SK-N-SH (cell line): ENCODE data around the gene PFKFB2. TPM values are rescaled to one million over a fixed set of nuclear protein-coding genes. Genes with fewer than 3 reads are reported as not detected.

Experiments
- CTCF ChIA-PET: fragments of 300-600, 350-600 bp; formaldehyde crosslinking; extraction: SDS; loops from one replicate; lab custom pipeline; 2021; lab: Yijun Ruan, JAX
- POLR2A ChIA-PET: fragments of 350-600 bp; sonication (Branson Sonifier 250); formaldehyde crosslinking; extraction: SDS; loops from one replicate; lab custom pipeline; 2020; ENCODE audit warnings: antibody characterized with exemption, inconsistent platforms; lab: Yijun Ruan, JAX
- DNase-seq: peaks from one replicate; pipeline ENCODE4 v3.0.0; 2012
- H2AFZ ChIP-seq: fragments of 200-600 bp; sonication (generic); 2 replicates; pipeline ENCODE4 v1.8.1; 2016; ENCODE audit warnings: antibody characterized with exemption, mild to moderate bottlenecking, low read depth
- H3F3A ChIP-seq: fragments of 200-600 bp; sonication (generic); replicated peaks from 2 replicates; pipeline ENCODE3; 2016; ENCODE audit warnings: antibody characterized with exemption, mild to moderate bottlenecking; ENCODE audit not compliant: insufficient read depth
- H3K27ac ChIP-seq, 2 experiments: fragments of 200-500 bp in 1 of 2; fragments of 200-600 bp in 1 of 2; sonication (Bioruptor generic) in 1 of 2; sonication (generic), shearing (Covaris generic) in 1 of 2; 2 replicates each; pipeline versions ENCODE4 v1.5.1 to v1.6.1; 2014 to 2016; ENCODE audit warnings: low read depth in 2 of 2, inconsistent platforms in 1 of 2, low read length in 1 of 2, mild to moderate bottlenecking in 1 of 2, mixed read lengths in 1 of 2
- H3K27me3 ChIP-seq: fragments of 200-600 bp; sonication (generic), shearing (Covaris generic); 2 replicates; pipeline ENCODE4 v1.6.1; 2016; ENCODE audit warnings: mixed run types; ENCODE audit not compliant: insufficient read depth
- H3K36me3 ChIP-seq, 2 experiments: fragments of 200-500 bp in 1 of 2; fragments of 200-600 bp in 1 of 2; sonication (Bioruptor generic) in 1 of 2; sonication (generic) in 1 of 2; replicated peaks in 1 of 2; 2 replicates each; pipeline versions ENCODE3 to v1.5.1; 2014 to 2016; ENCODE audit warnings: low read length in 1 of 2, mild to moderate bottlenecking in 1 of 2; ENCODE audit not compliant: insufficient read depth in 2 of 2, control insufficient read depth in 1 of 2
- H3K4me1 ChIP-seq, 2 experiments: fragments of 200-500 bp in 1 of 2; fragments of 200-600 bp in 1 of 2; sonication (Bioruptor generic) in 1 of 2; sonication (generic), shearing (Covaris generic) in 1 of 2; 2 replicates each; pipeline versions ENCODE4 v1.5.1 to v1.6.1; 2014 to 2016; ENCODE audit warnings: low read depth in 1 of 2, low read length in 1 of 2, mixed run types in 1 of 2; ENCODE audit not compliant: insufficient read depth in 2 of 2, control insufficient read depth in 1 of 2
- H3K4me2 ChIP-seq: fragments of 200-600 bp; sonication (generic), shearing (Covaris generic); 2 replicates; pipeline ENCODE4 v1.6.1; 2017; ENCODE audit warnings: mixed run types
- H3K4me3 ChIP-seq, 2 experiments: fragments of 200-500 bp in 1 of 2; fragments of 200-600 bp in 1 of 2; sonication (Bioruptor generic) in 1 of 2; sonication (generic), shearing (Covaris generic) in 1 of 2; 2 replicates each; pipeline versions ENCODE4 v1.5.1 to v1.8.1; 2014 to 2016; ENCODE audit warnings: low read depth in 2 of 2, inconsistent platforms in 1 of 2, low read length in 1 of 2, mild to moderate bottlenecking in 1 of 2, mixed read lengths in 1 of 2, moderate library complexity in 1 of 2
- H3K79me2 ChIP-seq: fragments of 200-600 bp; sonication (generic); 2 replicates; pipeline ENCODE4 v1.8.1; 2017; ENCODE audit warnings: mild to moderate bottlenecking; ENCODE audit not compliant: insufficient read depth
- H3K9ac ChIP-seq: fragments of 200-600 bp; sonication (generic); 2 replicates; pipeline ENCODE4 v1.6.1; 2017; ENCODE audit warnings: mixed run types
- H3K9me2 ChIP-seq: fragments of 200-600 bp; sonication (generic); 2 replicates; pipeline ENCODE4 v1.6.1; 2017; ENCODE audit warnings: mixed run types
- H3K9me3 ChIP-seq: fragments of 200-600 bp; sonication (generic); 2 replicates; pipeline ENCODE4 v1.6.1; 2017; ENCODE audit warnings: mixed run types, mild to moderate bottlenecking, moderate library complexity
- H4K20me1 ChIP-seq: fragments of 200-600 bp; sonication (generic); 2 replicates; pipeline ENCODE4 v1.6.1; 2017; ENCODE audit warnings: mild to moderate bottlenecking, mixed run types; ENCODE audit not compliant: insufficient read depth
- CHD2 ChIP-seq: fragments of 150-350 bp; IDR thresholded peaks from 2 replicates; pipeline ENCODE4 v1.6.1; 2018; ENCODE audit warnings: low read length; ENCODE audit not compliant: partially characterized antibody
- CTCF ChIP-seq: fragments of 200-600 bp; sonication (generic); IDR thresholded peaks from 2 replicates; pipeline ENCODE4 v1.6.1; 2017; ENCODE audit warnings: antibody characterized with exemption, mild to moderate bottlenecking, moderate library complexity
- ELF1 ChIP-seq: IDR thresholded peaks from 2 replicates; pipeline ENCODE4 v1.4.0; 2012
- EP300 ChIP-seq, 2 experiments: IDR thresholded peaks; 2 replicates each; pipeline versions ENCODE4 v1.4.0 to v1.6.1; 2012; ENCODE audit warnings: borderline replicate concordance in 1 of 2, low read depth in 1 of 2, low read length in 1 of 2
- JUND ChIP-seq: IDR thresholded peaks from 2 replicates; pipeline ENCODE4 v1.4.0; 2012
- MAX ChIP-seq: IDR thresholded peaks from 2 replicates; pipeline ENCODE4 v1.4.0; 2012; ENCODE audit warnings: low read depth
- MEF2A ChIP-seq: IDR thresholded peaks from 2 replicates; pipeline ENCODE4 v1.4.0; 2012; ENCODE audit warnings: low read depth, borderline replicate concordance
- MXI1 ChIP-seq: IDR thresholded peaks from 2 replicates; pipeline ENCODE4 v1.6.1; 2012; ENCODE audit warnings: mild to moderate bottlenecking, low read depth, low read length, improper control_type of control experiment
- NFIC ChIP-seq: IDR thresholded peaks from 2 replicates; pipeline ENCODE4 v1.4.0; 2012; ENCODE audit warnings: borderline replicate concordance
- NRF1 ChIP-seq: IDR thresholded peaks from 2 replicates; pipeline ENCODE4 v1.6.1; 2012; ENCODE audit warnings: low read depth, mild to moderate bottlenecking, low read length
- POLR2AphosphoS5 ChIP-seq: IDR thresholded peaks from 2 replicates; pipeline ENCODE4 v1.6.1; 2012; ENCODE audit warnings: low read depth, low read length
- RAD21 ChIP-seq: IDR thresholded peaks from 2 replicates; pipeline ENCODE4 v1.6.1; 2012; ENCODE audit warnings: mild to moderate bottlenecking, low read length
- RCOR1 ChIP-seq: fragments of 150-350 bp; IDR thresholded peaks from 2 replicates; pipeline ENCODE4 v1.6.1; 2017; ENCODE audit warnings: antibody characterized with exemption, low read length
- REST ChIP-seq: IDR thresholded peaks from 2 replicates; pipeline ENCODE4 v1.6.1; 2012; ENCODE audit warnings: mild to moderate bottlenecking, low read depth, low read length, moderate library complexity
- TAF1 ChIP-seq: IDR thresholded peaks from 2 replicates; pipeline ENCODE4 v1.6.1; 2012; ENCODE audit warnings: low read depth, mild to moderate bottlenecking, low read length, moderate library complexity, borderline replicate concordance
- TEAD4 ChIP-seq: IDR thresholded peaks from 2 replicates; pipeline ENCODE4 v1.4.0; 2012; ENCODE audit warnings: mild to moderate bottlenecking, borderline replicate concordance; ENCODE audit not compliant: insufficient read depth
- WGBS: methylation state at CpG from one replicate; pipeline ENCODE4 v1.1.6; 2017; ENCODE audit warnings: low lambda C conversion rate; 5-methylcytosine and 5-hydroxymethylcytosine counted together
- polyA plus RNA-seq, 3 experiments: library from polyadenylated mRNA; depleted of rRNA; stranded (reverse); fragments of >200 nt; gene quantifications; 2 replicates each; pipeline ENCODE4 v1.2.3, GENCODE V29; 2012
- TF ChIP-seq, protein P1 (sequence below): fragments of 150-350 bp; IDR thresholded peaks from 2 replicates; pipeline ENCODE4 v1.6.1; 2017; ENCODE audit warnings: antibody characterized with exemption, low read length, low read depth, borderline replicate concordance
- TF ChIP-seq, protein P2 (sequence below): IDR thresholded peaks from 2 replicates; pipeline ENCODE4 v1.4.0; 2012; ENCODE audit warnings: low read depth, borderline replicate concordance
- TF ChIP-seq, protein P3 (sequence below): IDR thresholded peaks from 2 replicates; pipeline ENCODE4; 2012

PFKFB2 gene
- polyA plus RNA-seq, 1 of the 3 experiments (the other 2 are of a cell fraction), result 1.8 TPM

DNA sequence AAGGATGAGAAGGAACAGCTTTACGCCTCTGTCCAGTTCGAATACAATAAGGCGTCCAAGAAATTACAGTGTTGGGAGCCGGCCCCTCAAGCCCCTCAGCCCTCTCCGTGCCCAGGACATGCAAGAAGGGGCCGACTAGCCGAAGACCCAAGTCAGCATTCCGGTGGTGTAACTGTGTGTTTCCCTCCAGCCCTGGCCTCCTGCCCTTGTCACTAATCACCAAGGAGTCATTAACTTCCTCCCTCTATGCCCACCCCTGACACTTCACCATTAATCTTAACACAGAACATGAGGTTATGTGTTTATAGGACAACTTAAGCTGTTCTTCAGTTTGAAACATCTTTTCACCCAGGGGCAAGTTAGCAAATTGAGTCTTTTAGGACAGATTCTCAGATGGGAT is 19.2 kb downstream of the PFKFB2 start:
- DNase-seq, result no peak
- Histone ChIP-seq H3K9me2 (no peaks in the 10 kb centered on the region), H3K36me3 (peaks cover 10 to 22% of the 10 kb centered on the region in 2 experiments), H3K27ac (no peak overlapping the region), H3F3A (no peaks in the 10 kb centered on the region), H3K79me2 (no peaks in the 10 kb centered on the region), H4K20me1 (no peaks in the 10 kb centered on the region), H3K9me3 (no peaks in the 10 kb centered on the region), H2AFZ (no peak overlapping the region), H3K4me1 (no peaks in the 10 kb centered on the region; a peak in 1 of 4 replicates), H3K9ac (no peak overlapping the region), H3K27me3 (no peaks in the 10 kb centered on the region), H3K4me2 (no peak overlapping the region), H3K4me3 (no peak overlapping the region)
- TF ChIP-seq, protein P1, sequence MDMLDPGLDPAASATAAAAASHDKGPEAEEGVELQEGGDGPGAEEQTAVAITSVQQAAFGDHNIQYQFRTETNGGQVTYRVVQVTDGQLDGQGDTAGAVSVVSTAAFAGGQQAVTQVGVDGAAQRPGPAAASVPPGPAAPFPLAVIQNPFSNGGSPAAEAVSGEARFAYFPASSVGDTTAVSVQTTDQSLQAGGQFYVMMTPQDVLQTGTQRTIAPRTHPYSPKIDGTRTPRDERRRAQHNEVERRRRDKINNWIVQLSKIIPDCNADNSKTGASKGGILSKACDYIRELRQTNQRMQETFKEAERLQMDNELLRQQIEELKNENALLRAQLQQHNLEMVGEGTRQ, result no peak
- TF ChIP-seq ELF1, result no peak
- TF ChIP-seq CTCF, result no peak
- no peak for TF ChIP-seq TEAD4
- TF ChIP-seq, protein P2, sequence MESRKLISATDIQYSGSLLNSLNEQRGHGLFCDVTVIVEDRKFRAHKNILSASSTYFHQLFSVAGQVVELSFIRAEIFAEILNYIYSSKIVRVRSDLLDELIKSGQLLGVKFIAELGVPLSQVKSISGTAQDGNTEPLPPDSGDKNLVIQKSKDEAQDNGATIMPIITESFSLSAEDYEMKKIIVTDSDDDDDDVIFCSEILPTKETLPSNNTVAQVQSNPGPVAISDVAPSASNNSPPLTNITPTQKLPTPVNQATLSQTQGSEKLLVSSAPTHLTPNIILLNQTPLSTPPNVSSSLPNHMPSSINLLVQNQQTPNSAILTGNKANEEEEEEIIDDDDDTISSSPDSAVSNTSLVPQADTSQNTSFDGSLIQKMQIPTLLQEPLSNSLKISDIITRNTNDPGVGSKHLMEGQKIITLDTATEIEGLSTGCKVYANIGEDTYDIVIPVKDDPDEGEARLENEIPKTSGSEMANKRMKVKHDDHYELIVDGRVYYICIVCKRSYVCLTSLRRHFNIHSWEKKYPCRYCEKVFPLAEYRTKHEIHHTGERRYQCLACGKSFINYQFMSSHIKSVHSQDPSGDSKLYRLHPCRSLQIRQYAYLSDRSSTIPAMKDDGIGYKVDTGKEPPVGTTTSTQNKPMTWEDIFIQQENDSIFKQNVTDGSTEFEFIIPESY, result no peak
- TF ChIP-seq NRF1, result no peak
- no peak for TF ChIP-seq JUND
- no peak for TF ChIP-seq POLR2AphosphoS5
- TF ChIP-seq EP300 (IDR thresholded peaks at IDR 0.05; ENCODE audit: borderline replicate concordance in 1 of 2, low read depth in 1 of 2, low read length in 1 of 2), result no peak
- TF ChIP-seq, protein P3, sequence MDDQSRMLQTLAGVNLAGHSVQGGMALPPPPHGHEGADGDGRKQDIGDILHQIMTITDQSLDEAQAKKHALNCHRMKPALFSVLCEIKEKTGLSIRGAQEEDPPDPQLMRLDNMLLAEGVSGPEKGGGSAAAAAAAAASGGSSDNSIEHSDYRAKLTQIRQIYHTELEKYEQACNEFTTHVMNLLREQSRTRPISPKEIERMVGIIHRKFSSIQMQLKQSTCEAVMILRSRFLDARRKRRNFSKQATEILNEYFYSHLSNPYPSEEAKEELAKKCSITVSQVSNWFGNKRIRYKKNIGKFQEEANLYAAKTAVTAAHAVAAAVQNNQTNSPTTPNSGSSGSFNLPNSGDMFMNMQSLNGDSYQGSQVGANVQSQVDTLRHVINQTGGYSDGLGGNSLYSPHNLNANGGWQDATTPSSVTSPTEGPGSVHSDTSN, result no peak
- no peak for TF ChIP-seq RCOR1
- TF ChIP-seq REST, result no peak
- TF ChIP-seq RAD21, result no peak
- TF ChIP-seq NFIC, result no peak
- TF ChIP-seq MXI1, result no peak
- TF ChIP-seq TAF1, result no peak
- no peak for TF ChIP-seq MAX
- TF ChIP-seq MEF2A, result no peak
- TF ChIP-seq CHD2, result no peak
- 92% methylated on average over 8 of the region's 8 CpGs for WGBS
- ChIA-PET POLR2A (no interaction called here), CTCF (interaction anchor here (1.1 to 1.4 kb wide), 2 partner anchors 12 to 16 kb away, joined by 3 to 5 read pairs; no protein-coding TSS in a partner anchor)
